Measurements from ENCODE around the gene PPP1R9A. TPM values are rescaled to one million over a fixed set of nuclear protein-coding genes. Genes with fewer than 3 reads are reported as not detected.

PPP1R9A gene
- polyA plus RNA-seq, 1 donor from 2014 or later, result 52.8 TPM

DNA sequence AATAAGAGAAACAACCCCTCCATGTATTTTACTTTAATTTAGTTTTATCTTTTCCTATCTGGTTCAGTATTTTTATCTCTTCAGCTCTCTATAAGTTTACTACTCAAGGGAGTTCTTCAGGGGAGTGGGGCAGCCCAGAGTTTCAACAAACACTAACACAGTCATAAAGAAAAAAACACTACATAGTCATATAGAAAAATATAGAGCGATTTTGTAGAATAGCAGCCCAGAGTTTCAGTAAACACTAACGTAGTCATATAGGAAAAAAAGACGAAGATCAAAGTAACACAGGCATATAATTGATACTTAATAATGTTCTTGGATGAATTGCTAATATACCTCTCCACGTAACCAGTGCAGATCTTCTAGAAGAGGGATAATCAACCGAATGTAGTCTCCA lies 362.2 kb downstream of the PPP1R9A start:
- H2AFZ ChIP-seq (ENCODE audit: low read depth, low read length), result no peak overlapping the region
- no peak overlapping the region for H3K9ac ChIP-seq (ENCODE audit: low read length)
- H3K36me3 ChIP-seq (ENCODE audit: insufficient read depth, low read length), result peaks cover 4% of the 10 kb centered on the region
- no peak overlapping the region for H3K4me3 ChIP-seq (ENCODE audit: low read length)
- no peaks in the 10 kb centered on the region for H3K27me3 ChIP-seq (ENCODE audit: insufficient read depth, low read depth, low read length)
- no peaks in the 10 kb centered on the region for H3F3A ChIP-seq (ENCODE audit: insufficient read depth, low read length, poor library complexity, severe bottlenecking)
- H3K9me3 ChIP-seq (ENCODE audit: low read length), result no peaks in the 10 kb centered on the region
- H3K9me2 ChIP-seq (ENCODE audit: insufficient read depth, low read length), result no peaks in the 10 kb centered on the region
- H3K27ac ChIP-seq (ENCODE audit: low read length), result no peak overlapping the region
- H3K79me2 ChIP-seq (replicated peaks; ENCODE audit: insufficient read depth, low read length), result no peaks in the 10 kb centered on the region
- H4K20me1 ChIP-seq (ENCODE audit: insufficient read depth), result no peaks in the 10 kb centered on the region
- H3K4me2 ChIP-seq (ENCODE audit: low read length), result no peak overlapping the region
- TF ChIP-seq EZH2 (IDR thresholded peaks at IDR 0.05; ENCODE audit: borderline replicate concordance, insufficient read depth, low read length, poor library complexity, severe bottlenecking) (no peak), RAD21 (conservative IDR thresholded peaks at IDR 0.05) (no peak), EP300 (conservative IDR thresholded peaks at IDR 0.05; ENCODE audit: poor library complexity, severe bottlenecking) (no peak), SMC3 (conservative IDR thresholded peaks at IDR 0.05; ENCODE audit: poor library complexity) (no peak), TAF1 (IDR thresholded peaks at IDR 0.05; ENCODE audit: low read depth) (no peak), MXI1 (conservative IDR thresholded peaks at IDR 0.05; ENCODE audit: poor library complexity, severe bottlenecking) (no peak), POLR2AphosphoS5 (IDR thresholded peaks at IDR 0.05) (no peak)
- TF ChIP-seq, protein P1, sequence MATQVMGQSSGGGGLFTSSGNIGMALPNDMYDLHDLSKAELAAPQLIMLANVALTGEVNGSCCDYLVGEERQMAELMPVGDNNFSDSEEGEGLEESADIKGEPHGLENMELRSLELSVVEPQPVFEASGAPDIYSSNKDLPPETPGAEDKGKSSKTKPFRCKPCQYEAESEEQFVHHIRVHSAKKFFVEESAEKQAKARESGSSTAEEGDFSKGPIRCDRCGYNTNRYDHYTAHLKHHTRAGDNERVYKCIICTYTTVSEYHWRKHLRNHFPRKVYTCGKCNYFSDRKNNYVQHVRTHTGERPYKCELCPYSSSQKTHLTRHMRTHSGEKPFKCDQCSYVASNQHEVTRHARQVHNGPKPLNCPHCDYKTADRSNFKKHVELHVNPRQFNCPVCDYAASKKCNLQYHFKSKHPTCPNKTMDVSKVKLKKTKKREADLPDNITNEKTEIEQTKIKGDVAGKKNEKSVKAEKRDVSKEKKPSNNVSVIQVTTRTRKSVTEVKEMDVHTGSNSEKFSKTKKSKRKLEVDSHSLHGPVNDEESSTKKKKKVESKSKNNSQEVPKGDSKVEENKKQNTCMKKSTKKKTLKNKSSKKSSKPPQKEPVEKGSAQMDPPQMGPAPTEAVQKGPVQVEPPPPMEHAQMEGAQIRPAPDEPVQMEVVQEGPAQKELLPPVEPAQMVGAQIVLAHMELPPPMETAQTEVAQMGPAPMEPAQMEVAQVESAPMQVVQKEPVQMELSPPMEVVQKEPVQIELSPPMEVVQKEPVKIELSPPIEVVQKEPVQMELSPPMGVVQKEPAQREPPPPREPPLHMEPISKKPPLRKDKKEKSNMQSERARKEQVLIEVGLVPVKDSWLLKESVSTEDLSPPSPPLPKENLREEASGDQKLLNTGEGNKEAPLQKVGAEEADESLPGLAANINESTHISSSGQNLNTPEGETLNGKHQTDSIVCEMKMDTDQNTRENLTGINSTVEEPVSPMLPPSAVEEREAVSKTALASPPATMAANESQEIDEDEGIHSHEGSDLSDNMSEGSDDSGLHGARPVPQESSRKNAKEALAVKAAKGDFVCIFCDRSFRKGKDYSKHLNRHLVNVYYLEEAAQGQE (IDR thresholded peaks at IDR 0.05; ENCODE audit: borderline replicate concordance), result no peak
- TF ChIP-seq, protein P2, sequence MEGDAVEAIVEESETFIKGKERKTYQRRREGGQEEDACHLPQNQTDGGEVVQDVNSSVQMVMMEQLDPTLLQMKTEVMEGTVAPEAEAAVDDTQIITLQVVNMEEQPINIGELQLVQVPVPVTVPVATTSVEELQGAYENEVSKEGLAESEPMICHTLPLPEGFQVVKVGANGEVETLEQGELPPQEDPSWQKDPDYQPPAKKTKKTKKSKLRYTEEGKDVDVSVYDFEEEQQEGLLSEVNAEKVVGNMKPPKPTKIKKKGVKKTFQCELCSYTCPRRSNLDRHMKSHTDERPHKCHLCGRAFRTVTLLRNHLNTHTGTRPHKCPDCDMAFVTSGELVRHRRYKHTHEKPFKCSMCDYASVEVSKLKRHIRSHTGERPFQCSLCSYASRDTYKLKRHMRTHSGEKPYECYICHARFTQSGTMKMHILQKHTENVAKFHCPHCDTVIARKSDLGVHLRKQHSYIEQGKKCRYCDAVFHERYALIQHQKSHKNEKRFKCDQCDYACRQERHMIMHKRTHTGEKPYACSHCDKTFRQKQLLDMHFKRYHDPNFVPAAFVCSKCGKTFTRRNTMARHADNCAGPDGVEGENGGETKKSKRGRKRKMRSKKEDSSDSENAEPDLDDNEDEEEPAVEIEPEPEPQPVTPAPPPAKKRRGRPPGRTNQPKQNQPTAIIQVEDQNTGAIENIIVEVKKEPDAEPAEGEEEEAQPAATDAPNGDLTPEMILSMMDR (IDR thresholded peaks at IDR 0.05; ENCODE audit: poor library complexity, severe bottlenecking), result no peak

DNA sequence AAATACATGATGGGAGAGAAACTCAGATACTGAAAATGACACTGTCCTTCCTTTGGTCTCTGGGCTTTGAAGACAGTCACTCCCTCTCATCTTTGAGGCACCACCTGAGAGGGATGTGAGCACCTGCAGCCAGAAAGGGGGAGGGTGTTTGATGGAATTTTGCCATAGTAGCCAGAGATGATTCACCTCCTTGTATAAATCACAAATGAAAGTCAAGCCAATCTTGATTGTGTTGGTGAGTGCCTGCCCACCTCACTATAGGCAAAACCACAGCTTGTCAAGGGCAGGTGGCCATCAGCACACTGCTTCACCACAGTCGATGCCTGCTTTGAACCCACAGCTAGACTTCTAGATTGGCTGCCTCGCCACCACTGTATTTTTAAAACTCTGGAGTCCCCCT lies 368.7 kb downstream of the PPP1R9A start:
- H3K9me3 ChIP-seq (ENCODE audit: low read length), result no peaks in the 10 kb centered on the region

More for the DNA sequence above, 368.7 kb downstream of the PPP1R9A start:
- Histone ChIP-seq H3K4me3 (ENCODE audit: low read length) (no peak overlapping the region), H4K20me1 (ENCODE audit: insufficient read depth) (no peaks in the 10 kb centered on the region), H3F3A (ENCODE audit: insufficient read depth, low read length, poor library complexity, severe bottlenecking) (no peaks in the 10 kb centered on the region), H2AFZ (ENCODE audit: low read depth, low read length) (no peak overlapping the region), H3K9me2 (ENCODE audit: insufficient read depth, low read length) (no peaks in the 10 kb centered on the region), H3K79me2 (replicated peaks; ENCODE audit: insufficient read depth, low read length) (no peaks in the 10 kb centered on the region), H3K4me2 (ENCODE audit: low read length) (no peak overlapping the region), H3K27me3 (ENCODE audit: insufficient read depth, low read depth, low read length) (no peaks in the 10 kb centered on the region), H3K27ac (ENCODE audit: low read length) (no peak overlapping the region), H3K36me3 (ENCODE audit: insufficient read depth, low read length) (peaks cover 6% of the 10 kb centered on the region), H3K9ac (ENCODE audit: low read length) (no peak overlapping the region)
- no peak for TF ChIP-seq MXI1 (conservative IDR thresholded peaks at IDR 0.05; ENCODE audit: poor library complexity, severe bottlenecking)
- TF ChIP-seq POLR2AphosphoS5 (IDR thresholded peaks at IDR 0.05), result no peak
- TF ChIP-seq EP300 (conservative IDR thresholded peaks at IDR 0.05; ENCODE audit: poor library complexity, severe bottlenecking), result no peak
- TF ChIP-seq EZH2 (IDR thresholded peaks at IDR 0.05; ENCODE audit: borderline replicate concordance, insufficient read depth, low read length, poor library complexity, severe bottlenecking), result no peak
- TF ChIP-seq, protein P2 (IDR thresholded peaks at IDR 0.05; ENCODE audit: poor library complexity, severe bottlenecking), result no peak
- TF ChIP-seq SMC3 (conservative IDR thresholded peaks at IDR 0.05; ENCODE audit: poor library complexity), result no peak
- TF ChIP-seq RAD21 (conservative IDR thresholded peaks at IDR 0.05), result no peak
- no peak for TF ChIP-seq TAF1 (IDR thresholded peaks at IDR 0.05; ENCODE audit: low read depth)
- TF ChIP-seq, protein P1 (IDR thresholded peaks at IDR 0.05; ENCODE audit: borderline replicate concordance), result no peak

Data from neural cell (in vitro differentiated cells).